GM13976 (cell line): ENCODE measurements around the gene RRAGD.

Experiments
- DNase-seq: peaks from one replicate; pipeline ENCODE4 v3.0.0; 2012; ENCODE audit warnings: low spot score
- in situ Hi-C: fragments of 300-500 bp; cut with MboI; formaldehyde crosslinking; loops from one replicate; pipeline ENCODE4 v1.12.0; 2022; ENCODE audit warnings: low sequenced_read_pairs, mixed read lengths, inconsistent platforms; ENCODE audit not compliant: unreplicated experiment
- TF ChIP-seq, protein P1 (sequence below): IDR thresholded peaks from 2 replicates; pipeline ENCODE4 v1.5.1; 2012; ENCODE audit warnings: borderline replicate concordance, mild to moderate bottlenecking; ENCODE audit not compliant: insufficient read depth; ENCODE audit errors: extremely low read depth, missing control alignments, control extremely low read depth

RRAGD gene

DNA sequence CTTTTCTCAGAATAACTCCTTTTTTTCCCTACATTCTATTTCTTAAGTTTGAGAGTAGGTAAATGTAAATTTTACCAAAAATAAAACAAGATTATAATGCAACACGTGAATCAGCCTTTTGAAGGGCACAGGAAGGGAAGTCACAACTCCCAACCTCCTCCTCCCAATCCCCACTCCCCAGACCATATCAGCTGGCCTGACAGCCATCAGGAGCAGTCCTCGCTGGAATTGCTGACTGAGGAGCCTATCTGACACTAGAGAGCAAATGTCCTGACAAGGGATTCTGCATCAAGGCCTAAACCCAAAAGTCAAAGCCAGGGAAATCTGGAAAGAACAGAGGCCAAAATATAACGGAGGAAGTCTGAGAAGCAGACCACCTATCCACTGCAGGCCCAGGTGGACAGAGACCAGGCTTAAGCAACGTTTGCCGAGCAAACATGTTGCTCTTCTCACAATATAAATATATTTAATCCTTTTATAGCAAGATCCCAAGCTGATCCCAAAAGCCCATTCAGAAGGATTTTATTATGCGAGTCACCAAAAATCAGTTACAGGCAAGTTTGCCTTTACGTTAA is 2.5 kb downstream of the RRAGD start:
- TF ChIP-seq, protein P1, sequence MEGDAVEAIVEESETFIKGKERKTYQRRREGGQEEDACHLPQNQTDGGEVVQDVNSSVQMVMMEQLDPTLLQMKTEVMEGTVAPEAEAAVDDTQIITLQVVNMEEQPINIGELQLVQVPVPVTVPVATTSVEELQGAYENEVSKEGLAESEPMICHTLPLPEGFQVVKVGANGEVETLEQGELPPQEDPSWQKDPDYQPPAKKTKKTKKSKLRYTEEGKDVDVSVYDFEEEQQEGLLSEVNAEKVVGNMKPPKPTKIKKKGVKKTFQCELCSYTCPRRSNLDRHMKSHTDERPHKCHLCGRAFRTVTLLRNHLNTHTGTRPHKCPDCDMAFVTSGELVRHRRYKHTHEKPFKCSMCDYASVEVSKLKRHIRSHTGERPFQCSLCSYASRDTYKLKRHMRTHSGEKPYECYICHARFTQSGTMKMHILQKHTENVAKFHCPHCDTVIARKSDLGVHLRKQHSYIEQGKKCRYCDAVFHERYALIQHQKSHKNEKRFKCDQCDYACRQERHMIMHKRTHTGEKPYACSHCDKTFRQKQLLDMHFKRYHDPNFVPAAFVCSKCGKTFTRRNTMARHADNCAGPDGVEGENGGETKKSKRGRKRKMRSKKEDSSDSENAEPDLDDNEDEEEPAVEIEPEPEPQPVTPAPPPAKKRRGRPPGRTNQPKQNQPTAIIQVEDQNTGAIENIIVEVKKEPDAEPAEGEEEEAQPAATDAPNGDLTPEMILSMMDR: no peak
- DNase-seq: no peak
- in situ Hi-C loops: no loop called here

DNA sequence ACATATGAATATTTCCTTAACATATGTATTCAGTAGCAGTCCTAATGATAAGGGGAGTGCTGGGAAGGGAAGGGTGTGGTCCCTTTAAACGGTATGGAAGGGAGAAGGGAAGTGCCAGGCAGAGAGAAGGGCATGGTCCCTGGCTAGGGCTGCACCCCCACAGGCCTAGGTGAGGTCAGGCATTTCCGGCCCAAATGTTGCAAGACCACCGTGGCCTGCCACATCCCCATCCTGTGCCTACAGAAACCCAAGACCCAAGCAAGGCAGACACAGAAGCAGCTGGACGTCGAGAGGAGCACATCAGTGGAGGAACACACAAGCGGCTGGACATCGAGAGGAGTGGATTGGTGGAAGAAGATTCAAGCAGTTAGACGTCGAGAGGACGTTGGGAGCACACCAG is 5.9 kb downstream of the RRAGD start:
- in situ Hi-C loops: no loop called here
- no peak for DNase-seq
- TF ChIP-seq, protein P1: no peak

DNA sequence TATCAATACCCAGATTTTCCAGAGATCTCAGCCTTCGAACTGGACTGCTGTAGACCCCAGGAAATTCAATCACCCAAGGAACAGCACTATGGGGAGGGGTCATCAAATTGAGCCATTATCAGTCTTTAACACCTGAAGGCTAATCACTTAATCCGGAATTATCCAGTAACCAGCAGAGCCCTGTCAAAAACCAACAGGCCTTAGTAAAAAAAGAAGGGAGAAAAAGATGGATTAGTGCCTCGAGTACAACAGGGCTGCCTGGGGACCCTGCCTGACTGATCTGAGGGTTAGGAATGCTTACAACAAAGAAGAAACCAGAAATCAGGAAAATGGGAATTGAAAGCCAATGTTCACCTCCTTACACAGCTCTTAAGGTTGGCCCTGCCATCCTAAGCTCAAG is 7.6 kb downstream of the RRAGD start:
- DNase-seq: no peak
- TF ChIP-seq, protein P1: no peak
- in situ Hi-C loops: no loop called here

DNA sequence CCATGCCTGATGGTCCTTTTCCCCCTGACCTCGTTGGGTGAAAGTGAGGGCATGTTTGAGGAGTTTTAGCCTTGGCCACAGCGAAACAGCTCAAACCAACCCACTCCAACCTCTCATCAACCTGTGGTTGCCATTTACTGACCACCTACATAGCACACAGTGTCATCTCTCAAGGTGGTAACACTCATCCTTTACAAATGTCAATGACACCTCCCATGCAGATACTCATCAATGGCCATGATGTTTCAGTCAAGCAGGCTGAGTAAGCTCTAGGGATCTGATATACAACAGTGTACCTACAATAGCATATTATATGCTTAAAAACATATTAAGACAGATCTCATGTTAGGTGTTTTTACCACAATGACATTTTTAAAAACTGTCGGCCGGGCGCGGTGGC is 9.3 kb downstream of the RRAGD start:
- DNase-seq: no peak
- TF ChIP-seq, protein P1: no peak
- in situ Hi-C loops: no loop called here

DNA sequence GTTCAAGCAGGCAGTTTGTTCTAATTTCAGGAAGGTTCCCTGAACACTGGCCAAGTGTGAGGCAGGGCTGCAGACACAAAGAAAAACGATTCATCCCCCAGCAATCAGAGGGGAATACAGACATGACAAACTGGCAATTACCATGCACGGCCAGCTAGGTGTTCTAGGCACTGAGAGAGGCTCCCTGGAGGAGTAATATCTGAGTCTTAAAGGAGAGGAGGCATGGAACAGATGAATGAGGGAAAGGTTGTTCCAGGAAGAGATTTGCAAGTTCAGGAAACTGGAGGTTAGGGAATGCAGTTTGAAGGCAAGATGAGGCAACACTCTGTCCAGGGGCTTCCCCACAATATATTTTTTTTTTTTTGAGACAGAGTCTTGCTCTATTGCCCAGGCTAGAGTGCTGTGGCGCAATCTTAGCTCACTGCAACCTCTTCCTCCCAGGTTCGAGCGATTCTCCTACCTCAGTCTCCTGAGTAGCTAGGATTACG is 11.1 kb downstream of the RRAGD start:
- in situ Hi-C loops: no loop called here
- TF ChIP-seq, protein P1: no peak
- DNase-seq: no peak

DNA sequence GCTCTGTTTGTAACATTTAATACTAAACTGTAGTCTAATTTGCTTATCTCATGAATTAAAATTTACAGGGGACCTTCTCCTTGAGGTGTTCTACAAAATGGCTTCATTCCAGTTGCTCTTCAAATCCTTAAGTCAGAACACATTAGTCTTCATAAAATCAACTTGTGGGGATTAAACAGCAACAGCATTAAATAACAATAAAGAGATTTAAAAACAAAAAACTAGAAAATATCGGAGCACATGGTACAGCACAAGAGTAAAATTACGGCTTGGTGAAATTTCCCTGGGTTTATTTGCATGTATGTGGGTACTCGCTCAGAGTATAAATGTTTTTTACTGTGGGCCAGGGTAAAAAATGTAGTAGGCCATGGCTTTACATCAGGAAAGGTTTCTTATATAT is 12.0 kb downstream of the RRAGD start:
- TF ChIP-seq, protein P1: no peak
- in situ Hi-C loops: no loop called here
- no peak for DNase-seq
